Measurements from ENCODE around the gene HNMT. TPM values are rescaled to one million over a fixed set of nuclear protein-coding genes. Genes with fewer than 3 reads are reported as not detected.

Gene HNMT
- total RNA-seq, 1 donor from 2014 or later: 4.6 TPM

- H3K4me3 Mint-ChIP-seq (ENCODE audit: unreplicated experiment): no peak overlapping the region
- TF ChIP-seq CTCF (IDR thresholded peaks at IDR 0.05; ENCODE audit: unreplicated experiment): no peak
- no peak overlapping the region for H3K27ac Mint-ChIP-seq (ENCODE audit: unreplicated experiment)
- peaks cover 2% of the 10 kb centered on the region for H3K27me3 Mint-ChIP-seq (ENCODE audit: unreplicated experiment)
- H3K4me1 Mint-ChIP-seq (ENCODE audit: unreplicated experiment): no peaks in the 10 kb centered on the region
- H3K36me3 Mint-ChIP-seq (ENCODE audit: low read depth, unreplicated experiment): no peaks in the 10 kb centered on the region
- DNase-seq (ENCODE audit: low spot score): no peak
- no peaks in the 10 kb centered on the region for H3K9me3 Mint-ChIP-seq (ENCODE audit: unreplicated experiment)
Observed at GRCh38 chr2:138009622-138010021, 45.3 kb downstream of the HNMT start.

- no peaks in the 10 kb centered on the region for H3K9me3 Mint-ChIP-seq (ENCODE audit: unreplicated experiment)
- no peaks in the 10 kb centered on the region for H3K36me3 Mint-ChIP-seq (ENCODE audit: low read depth, unreplicated experiment)
- H3K4me1 Mint-ChIP-seq (ENCODE audit: unreplicated experiment): no peaks in the 10 kb centered on the region
- DNase-seq (ENCODE audit: low spot score): no peak
- H3K27me3 Mint-ChIP-seq (ENCODE audit: unreplicated experiment): peaks cover 2% of the 10 kb centered on the region
- no peak overlapping the region for H3K27ac Mint-ChIP-seq (ENCODE audit: unreplicated experiment)
- H3K4me3 Mint-ChIP-seq (ENCODE audit: unreplicated experiment): no peak overlapping the region
- TF ChIP-seq CTCF (IDR thresholded peaks at IDR 0.05; ENCODE audit: unreplicated experiment): no peak
Observed at GRCh38 chr2:138010890-138011289, 46.6 kb downstream of the HNMT start.

GRCh38 chr2:138012082-138012481 lies 47.8 kb downstream of the HNMT start:
- no peaks in the 10 kb centered on the region for H3K36me3 Mint-ChIP-seq (ENCODE audit: low read depth, unreplicated experiment)
- no peaks in the 10 kb centered on the region for H3K4me1 Mint-ChIP-seq (ENCODE audit: unreplicated experiment)
- H3K4me3 Mint-ChIP-seq (ENCODE audit: unreplicated experiment): no peak overlapping the region
- H3K27ac Mint-ChIP-seq (ENCODE audit: unreplicated experiment): no peak overlapping the region
- H3K9me3 Mint-ChIP-seq (ENCODE audit: unreplicated experiment): no peaks in the 10 kb centered on the region
- H3K27me3 Mint-ChIP-seq (ENCODE audit: unreplicated experiment): peaks cover 2% of the 10 kb centered on the region
- no peak for TF ChIP-seq CTCF (IDR thresholded peaks at IDR 0.05; ENCODE audit: unreplicated experiment)
- DNase-seq (ENCODE audit: low spot score): no peak

GRCh38 chr2:138012968-138013367 lies 48.7 kb downstream of the HNMT start:
- Mint-ChIP-seq H3K27ac (ENCODE audit: unreplicated experiment) (no peak overlapping the region), H3K36me3 (ENCODE audit: low read depth, unreplicated experiment) (no peaks in the 10 kb centered on the region), H3K4me1 (ENCODE audit: unreplicated experiment) (no peaks in the 10 kb centered on the region), H3K4me3 (ENCODE audit: unreplicated experiment) (no peak overlapping the region), H3K27me3 (ENCODE audit: unreplicated experiment) (no peaks in the 10 kb centered on the region), H3K9me3 (ENCODE audit: unreplicated experiment) (no peaks in the 10 kb centered on the region)
- no peak for DNase-seq (ENCODE audit: low spot score)
- no peak for TF ChIP-seq CTCF (IDR thresholded peaks at IDR 0.05; ENCODE audit: unreplicated experiment)

- Mint-ChIP-seq H3K9me3 (ENCODE audit: unreplicated experiment) (no peaks in the 10 kb centered on the region), H3K27me3 (ENCODE audit: unreplicated experiment) (no peaks in the 10 kb centered on the region), H3K4me1 (ENCODE audit: unreplicated experiment) (no peaks in the 10 kb centered on the region), H3K4me3 (ENCODE audit: unreplicated experiment) (no peak overlapping the region), H3K27ac (ENCODE audit: unreplicated experiment) (no peak overlapping the region), H3K36me3 (ENCODE audit: low read depth, unreplicated experiment) (no peaks in the 10 kb centered on the region)
- no peak for TF ChIP-seq CTCF (IDR thresholded peaks at IDR 0.05; ENCODE audit: unreplicated experiment)
- DNase-seq (ENCODE audit: low spot score): no peak
Observed at GRCh38 chr2:138013639-138014038, 49.4 kb downstream of the HNMT start.
